HG03039 (cell line): ENCODE results near the gene ANTXR2.

Source experiments
- ATAC-seq: cut with Tn5 transposase; IDR thresholded peaks from one replicate; pipeline ENCODE4 v1.9.1; 2021; ENCODE audit warnings: mild to moderate bottlenecking, moderate library complexity; ENCODE audit not compliant: unreplicated experiment

Gene ANTXR2

GRCh38 chr4:80092847-80093246, 19.8 kb upstream of the ANTXR2 start:
- ATAC-seq = no peak

GRCh38 chr4:80092088-80092487, 19.1 kb upstream of the ANTXR2 start:
- no peak for ATAC-seq

- no peak for ATAC-seq
Measured at GRCh38 chr4:80091688-80092087, 18.7 kb upstream of the ANTXR2 start.

- no peak for ATAC-seq
Measured at GRCh38 chr4:80091184-80091583, 18.2 kb upstream of the ANTXR2 start.

- no peak for ATAC-seq
Measured at GRCh38 chr4:80090090-80090489, 17.1 kb upstream of the ANTXR2 start.

GRCh38 chr4:80088471-80088870, 15.4 kb upstream of the ANTXR2 start:
- no peak for ATAC-seq

- ATAC-seq = no peak
Measured at GRCh38 chr4:80086296-80086695, 13.3 kb upstream of the ANTXR2 start.

- no peak for ATAC-seq
Measured at GRCh38 chr4:80085081-80085480, 12.1 kb upstream of the ANTXR2 start.

GRCh38 chr4:80082693-80083092, 9.7 kb upstream of the ANTXR2 start:
- no peak for ATAC-seq

GRCh38 chr4:80081566-80081965, 8.5 kb upstream of the ANTXR2 start:
- no peak for ATAC-seq

GRCh38 chr4:80079255-80079923, 6.4 kb upstream of the ANTXR2 start:
- ATAC-seq = no peak

- ATAC-seq = no peak
Measured at GRCh38 chr4:80078346-80079092, 5.5 kb upstream of the ANTXR2 start.

- ATAC-seq = no peak
Measured at GRCh38 chr4:80077639-80078038, 4.6 kb upstream of the ANTXR2 start.

- ATAC-seq = no peak
Measured at GRCh38 chr4:80076681-80077080, 3.7 kb upstream of the ANTXR2 start.

GRCh38 chr4:80075995-80076675, 3.1 kb upstream of the ANTXR2 start:
- no peak for ATAC-seq

GRCh38 chr4:80074651-80075050, 1.6 kb upstream of the ANTXR2 start:
- no peak for ATAC-seq

- ATAC-seq = no peak
Measured at GRCh38 chr4:80074069-80074468, 1.0 kb upstream of the ANTXR2 start.

GRCh38 chr4:80073473-80074008, 512 bp upstream of the ANTXR2 start:
- ATAC-seq = peak; percentile 31

GRCh38 chr4:80072228-80072743, 743 bp downstream of the ANTXR2 start:
- ATAC-seq = peak; percentile 22

- ATAC-seq = peak; percentile 22
Measured at GRCh38 chr4:80071604-80072227, 1.3 kb downstream of the ANTXR2 start.
